NB4 (cell line): ENCODE results near the gene DUSP16.

Experiments
- CTCF ChIP-seq: IDR thresholded peaks from one replicate; pipeline ENCODE4 v1.5.1; 2012; ENCODE audit warnings: low read depth, low read length
- MYC ChIP-seq: IDR thresholded peaks from 2 replicates; pipeline ENCODE4 v1.6.1; 2011; ENCODE audit warnings: low read depth, low read length
- POLR2A ChIP-seq: IDR thresholded peaks from 2 replicates; pipeline ENCODE4 v1.6.1; 2011; ENCODE audit warnings: mild to moderate bottlenecking; ENCODE audit not compliant: insufficient read length; ENCODE audit errors: extremely low read depth

DNA sequence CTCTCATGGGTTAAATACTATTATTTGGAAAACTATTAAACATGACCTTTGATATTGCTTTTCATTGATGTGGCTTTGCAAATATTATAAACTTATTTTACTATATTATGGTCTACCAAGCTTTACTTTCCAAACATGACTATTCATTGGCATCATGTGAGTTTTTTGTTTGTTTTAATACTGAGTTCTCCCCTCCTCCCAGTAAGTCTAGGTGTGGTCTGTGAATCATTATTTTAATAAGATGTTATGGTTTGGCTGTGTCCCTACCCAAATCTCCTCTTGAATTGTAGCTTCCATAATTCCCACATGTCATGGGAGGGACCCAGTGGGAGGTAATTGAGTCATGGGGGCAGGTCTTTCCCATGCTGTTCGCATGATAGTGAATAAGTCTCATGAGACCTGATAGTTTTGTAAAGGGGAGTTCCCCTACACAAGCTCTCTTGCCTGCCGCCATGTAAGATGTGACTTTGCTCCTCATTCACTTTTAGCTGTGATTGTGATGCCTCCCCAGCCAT, 125.8 kb downstream of the DUSP16 start:
- TF ChIP-seq POLR2A, result no peak
- no peak for TF ChIP-seq CTCF
- TF ChIP-seq MYC, result no peak
